ENCODE data around the gene TMEM150B.

The TMEM150B gene

GRCh38 chr19:55308281-55308680 is 16.9 kb downstream of the TMEM150B start:
- no peak for DNase-seq (ENCODE audit: low spot score)
- no peak for FAIRE-seq

- no peak for FAIRE-seq
- no peak for DNase-seq (ENCODE audit: low spot score)
These were observed 18.4 kb downstream of the TMEM150B start for GRCh38 chr19:55306712-55307111.

- no peak for DNase-seq (ENCODE audit: low spot score)
- no peak for FAIRE-seq
These were observed 19.1 kb downstream of the TMEM150B start for GRCh38 chr19:55305983-55306562.

- peak; percentile 48 for DNase-seq (ENCODE audit: low spot score)
- FAIRE-seq, result no peak
These were observed 19.6 kb downstream of the TMEM150B start for GRCh38 chr19:55305491-55305890.

GRCh38 chr19:55304980-55305379 is 20.2 kb downstream of the TMEM150B start:
- FAIRE-seq (no peak), DNase-seq (ENCODE audit: low spot score) (no peak)

GRCh38 chr19:55304279-55304978 is 20.7 kb downstream of the TMEM150B start:
- DNase-seq (ENCODE audit: low spot score) (peak; percentile 45), FAIRE-seq (no peak)

- no peak for DNase-seq (ENCODE audit: low spot score)
- no peak for FAIRE-seq
These were observed 21.7 kb downstream of the TMEM150B start for GRCh38 chr19:55303477-55303876.

GRCh38 chr19:55302318-55302703 is 22.8 kb downstream of the TMEM150B start:
- FAIRE-seq, result no peak
- no peak for DNase-seq (ENCODE audit: low spot score)

- FAIRE-seq (peak; percentile 70), DNase-seq (ENCODE audit: low spot score) (peak; percentile 88)
These were observed 23.5 kb downstream of the TMEM150B start for GRCh38 chr19:55301459-55302317.

- DNase-seq (ENCODE audit: low spot score), result no peak
- no peak for FAIRE-seq
These were observed 24.2 kb downstream of the TMEM150B start for GRCh38 chr19:55300886-55301458.

- FAIRE-seq (no peak), DNase-seq (ENCODE audit: low spot score) (no peak)
These were observed 25.1 kb downstream of the TMEM150B start for GRCh38 chr19:55299991-55300390.

- FAIRE-seq, result no peak
- DNase-seq (ENCODE audit: low spot score), result no peak
These were observed 27.9 kb downstream of the TMEM150B start for GRCh38 chr19:55297267-55297666.

- no peak for DNase-seq (ENCODE audit: low spot score)
- no peak for FAIRE-seq
These were observed 35.9 kb downstream of the TMEM150B start for GRCh38 chr19:55289117-55289796.

- DNase-seq (ENCODE audit: low spot score) (no peak), FAIRE-seq (no peak)
These were observed 37.6 kb downstream of the TMEM150B start for GRCh38 chr19:55287361-55288079.

GRCh38 chr19:55285229-55285890 is 39.8 kb downstream of the TMEM150B start:
- FAIRE-seq, result no peak
- no peak for DNase-seq (ENCODE audit: low spot score)

GRCh38 chr19:55284405-55285058 is 40.6 kb downstream of the TMEM150B start:
- DNase-seq (ENCODE audit: low spot score) (no peak), FAIRE-seq (no peak)

GRCh38 chr19:55283548-55284377 is 41.4 kb downstream of the TMEM150B start, which contains the start of gene BRSK1:
Gene BRSK1, plus strand, starts transcription at chr19:55283997. Its CDS starts 446 bp downstream, at chr19:55284443.
- peak; percentile 46 for FAIRE-seq
- peak; percentile 85 for DNase-seq (ENCODE audit: low spot score)

GRCh38 chr19:55279770-55280643 is 45.1 kb downstream of the TMEM150B start, which contains the start of gene HSPBP1:
Gene HSPBP1, minus strand, starts transcription at chr19:55280110. Its CDS starts 502 bp downstream, at chr19:55279608.
- DNase-seq (ENCODE audit: low spot score) (peak; percentile 95), FAIRE-seq (peak; percentile 71)

All from urothelium cell line (cell line).